Parathyroid adenoma (tissue), 2 donors: ENCODE data around the gene B2M.
"Not testable (repeated sequence)": the region's sequence is repeated elsewhere in the genome, so short reads cannot be mapped to it uniquely, and the experiment has no call there.

Experiments used
- H2AFZ ChIP-seq: fragments of 300-600 bp; sonication (generic); one replicate; pipeline ENCODE4 v1.7.0; 2017; ENCODE audit warnings: antibody characterized with exemption, mild to moderate bottlenecking
- H3K27ac ChIP-seq: fragments of 300-600 bp; sonication (generic); one replicate; pipeline ENCODE4 v1.7.0; 2017
- H3K27me3 ChIP-seq: fragments of 300-600 bp; sonication (generic); one replicate; pipeline ENCODE4 v1.7.0; 2017; ENCODE audit warnings: low read length; ENCODE audit not compliant: control insufficient read depth, insufficient read depth
- H3K36me3 ChIP-seq: fragments of 300-600 bp; sonication (generic); one replicate; pipeline ENCODE4 v1.7.0; 2017; ENCODE audit warnings: low read length; ENCODE audit not compliant: control insufficient read depth, insufficient read depth
- H3K4me1 ChIP-seq: fragments of 300-600 bp; sonication (generic); one replicate; pipeline ENCODE4 v1.7.0; 2017; ENCODE audit warnings: control low read depth
- H3K4me2 ChIP-seq: fragments of 300-600 bp; sonication (generic); one replicate; pipeline ENCODE4 v1.7.0; 2017; ENCODE audit warnings: low read length
- H3K4me3 ChIP-seq: fragments of 300-600 bp; sonication (generic); one replicate; pipeline ENCODE4 v1.7.0; 2017; ENCODE audit warnings: low read depth, low read length
- H3K79me2 ChIP-seq: fragments of 300-600 bp; sonication (generic); one replicate; pipeline ENCODE4 v1.7.0; 2017; ENCODE audit warnings: control low read depth
- H3K9ac ChIP-seq: fragments of 300-600 bp; sonication (generic); one replicate; pipeline ENCODE4 v1.7.0; 2017; ENCODE audit warnings: mild to moderate bottlenecking
- H3K9me3 ChIP-seq: fragments of 300-600 bp; sonication (generic); one replicate; pipeline ENCODE4 v1.7.0; 2017; ENCODE audit warnings: low read length; ENCODE audit not compliant: control insufficient read depth
- TF ChIP-seq, protein P1 (sequence below): fragments of 300-600 bp; sonication (generic); IDR thresholded peaks from one replicate; pipeline ENCODE4 v1.7.0; 2017; ENCODE audit warnings: antibody characterized with exemption, mild to moderate bottlenecking
- donor health status: primary hyperparathyroidism.

Gene B2M

DNA sequence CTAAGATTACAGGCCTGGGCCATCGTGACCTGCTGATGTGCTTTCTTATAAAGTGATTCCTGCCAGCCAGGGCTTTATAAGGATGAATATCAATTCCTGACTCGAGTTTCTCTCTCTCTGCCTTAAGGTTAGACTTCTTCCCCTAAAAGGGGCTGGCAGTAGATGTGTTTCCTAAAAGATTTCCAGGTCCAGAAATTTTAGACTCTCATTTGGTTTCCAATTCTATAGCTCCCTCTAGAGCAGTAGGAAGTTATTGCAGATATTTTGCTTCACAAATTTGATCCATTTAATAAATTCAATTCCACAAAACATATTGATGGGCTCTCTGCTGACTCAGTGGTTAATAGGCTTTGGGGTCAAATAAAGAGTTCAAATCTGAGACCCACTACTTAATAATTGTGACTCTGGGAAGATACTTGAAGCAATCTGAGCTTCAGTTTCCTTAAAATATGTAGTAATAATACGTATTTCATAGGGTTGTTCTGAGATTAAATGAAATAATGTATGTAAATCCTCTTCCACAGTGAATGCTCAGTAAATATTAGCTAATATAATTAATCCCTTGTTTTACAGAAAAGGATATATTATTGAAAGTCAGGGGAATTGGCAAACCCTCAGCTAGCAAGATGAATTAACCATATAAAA lies 27.1 kb downstream of the B2M start:
- Histone ChIP-seq H3K79me2 (no peaks in the 10 kb centered on the region), H3K27me3 (no peaks in the 10 kb centered on the region), H3K27ac (no peak overlapping the region), H2AFZ (no peak overlapping the region), H3K36me3 (no peaks in the 10 kb centered on the region), H3K9ac (no peak overlapping the region), H3K4me1 (peaks cover 9% of the 10 kb centered on the region), H3K4me3 (no peak overlapping the region), H3K4me2 (no peak overlapping the region), H3K9me3 (no peaks in the 10 kb centered on the region)
- TF ChIP-seq, protein P1, sequence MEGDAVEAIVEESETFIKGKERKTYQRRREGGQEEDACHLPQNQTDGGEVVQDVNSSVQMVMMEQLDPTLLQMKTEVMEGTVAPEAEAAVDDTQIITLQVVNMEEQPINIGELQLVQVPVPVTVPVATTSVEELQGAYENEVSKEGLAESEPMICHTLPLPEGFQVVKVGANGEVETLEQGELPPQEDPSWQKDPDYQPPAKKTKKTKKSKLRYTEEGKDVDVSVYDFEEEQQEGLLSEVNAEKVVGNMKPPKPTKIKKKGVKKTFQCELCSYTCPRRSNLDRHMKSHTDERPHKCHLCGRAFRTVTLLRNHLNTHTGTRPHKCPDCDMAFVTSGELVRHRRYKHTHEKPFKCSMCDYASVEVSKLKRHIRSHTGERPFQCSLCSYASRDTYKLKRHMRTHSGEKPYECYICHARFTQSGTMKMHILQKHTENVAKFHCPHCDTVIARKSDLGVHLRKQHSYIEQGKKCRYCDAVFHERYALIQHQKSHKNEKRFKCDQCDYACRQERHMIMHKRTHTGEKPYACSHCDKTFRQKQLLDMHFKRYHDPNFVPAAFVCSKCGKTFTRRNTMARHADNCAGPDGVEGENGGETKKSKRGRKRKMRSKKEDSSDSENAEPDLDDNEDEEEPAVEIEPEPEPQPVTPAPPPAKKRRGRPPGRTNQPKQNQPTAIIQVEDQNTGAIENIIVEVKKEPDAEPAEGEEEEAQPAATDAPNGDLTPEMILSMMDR, result peak; percentile 54

DNA sequence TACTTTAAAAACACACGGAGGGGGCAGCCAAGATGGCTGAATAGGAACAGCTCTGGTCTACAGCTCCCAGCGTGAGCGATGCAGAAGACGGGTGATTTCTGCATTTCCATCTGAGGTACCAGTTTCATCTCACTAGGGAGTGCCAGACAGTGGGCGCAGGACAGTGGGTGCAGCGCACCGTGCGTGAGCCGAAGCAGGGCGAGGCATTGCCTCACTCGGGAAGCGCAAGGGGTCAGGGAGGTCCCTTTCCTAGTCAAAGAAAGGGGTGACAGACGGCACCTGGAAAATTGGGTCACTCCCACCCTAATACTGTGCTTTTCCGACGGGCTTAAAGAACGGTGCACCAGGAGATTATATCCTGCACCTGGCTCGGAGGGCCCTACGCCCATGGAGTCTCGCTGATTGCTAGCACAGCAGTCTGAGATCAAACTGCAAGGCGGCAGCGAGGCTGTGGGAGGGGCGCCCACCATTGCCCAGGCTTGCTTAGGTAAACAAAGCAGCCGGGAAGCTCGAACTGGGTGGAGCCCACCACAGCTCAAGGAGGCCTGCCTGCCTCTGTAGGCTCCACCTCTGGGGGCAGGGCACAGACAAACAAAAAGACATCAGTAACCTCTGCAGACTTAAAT lies 28.0 kb downstream of the B2M start:
- not testable (repeated sequence) for H3K9ac ChIP-seq, H3K79me2 ChIP-seq, H3K4me2 ChIP-seq, H3K9me3 ChIP-seq, H3K27me3 ChIP-seq, H3K4me3 ChIP-seq, H3K4me1 ChIP-seq, H2AFZ ChIP-seq, H3K36me3 ChIP-seq, H3K27ac ChIP-seq

DNA sequence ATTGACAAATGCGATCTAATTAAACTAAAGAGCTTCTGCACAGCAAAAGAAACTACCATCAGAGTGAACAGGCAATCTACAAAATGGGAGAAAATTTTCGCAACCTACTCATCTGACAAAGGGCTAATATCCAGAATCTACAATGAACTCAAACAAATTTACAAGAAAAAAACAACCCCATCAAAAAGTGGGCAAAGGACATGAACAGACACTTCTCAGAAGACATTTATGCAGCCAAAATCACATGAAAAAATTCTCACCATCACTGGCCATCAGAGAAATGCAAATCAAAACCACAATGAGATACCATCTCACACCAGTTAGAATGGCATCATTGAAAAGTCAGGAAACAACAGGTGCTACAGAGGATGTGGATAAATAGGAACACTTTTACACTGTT lies 32.1 kb downstream of the B2M start:
- not testable (repeated sequence) for H2AFZ ChIP-seq, H3K4me1 ChIP-seq, H3K9ac ChIP-seq, H3K4me3 ChIP-seq, H3K36me3 ChIP-seq, H3K27me3 ChIP-seq, H3K4me2 ChIP-seq, H3K79me2 ChIP-seq, H3K27ac ChIP-seq, H3K9me3 ChIP-seq

DNA sequence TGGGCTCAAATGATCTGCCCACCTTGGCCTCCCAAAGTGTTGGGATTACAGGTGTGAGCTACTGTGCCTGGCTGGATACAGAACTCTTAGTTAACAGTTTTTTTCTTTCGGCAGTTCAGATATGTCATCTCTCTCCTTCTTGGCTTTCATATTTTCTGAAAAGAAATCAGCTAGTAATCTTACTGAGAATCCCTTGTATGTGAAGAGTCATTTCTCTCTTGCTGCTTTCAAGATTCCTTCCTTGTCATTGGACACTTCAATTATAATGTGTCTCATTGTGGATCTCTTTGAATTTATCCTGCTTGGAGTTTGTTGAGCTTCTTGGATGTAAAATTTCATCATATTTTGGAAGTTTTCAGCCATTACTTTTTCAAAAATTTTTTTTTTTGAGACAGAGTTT lies 42.0 kb downstream of the B2M start:
- Histone ChIP-seq H3K79me2 (no peaks in the 10 kb centered on the region), H3K4me1 (no peaks in the 10 kb centered on the region)

DNA sequence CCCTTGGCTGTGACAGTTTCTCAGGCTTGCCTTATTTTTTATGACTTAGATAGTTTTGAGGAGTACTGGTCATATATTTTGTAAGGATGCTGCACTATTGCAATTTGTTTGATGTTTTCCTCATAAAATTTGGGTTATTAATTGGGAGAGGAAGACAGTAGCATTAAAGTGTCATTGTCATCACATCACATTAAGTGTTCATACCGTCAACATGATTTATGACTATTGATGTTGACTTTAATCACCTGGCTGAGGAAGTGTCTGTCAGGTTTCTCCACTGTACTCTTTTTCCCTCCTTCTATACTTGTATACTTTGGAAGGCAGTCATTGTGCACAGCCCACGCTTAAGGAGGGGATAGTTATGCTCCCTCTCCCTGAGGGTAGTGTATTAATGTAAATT lies 51.9 kb downstream of the B2M start:
- no peaks in the 10 kb centered on the region for H3K79me2 ChIP-seq
- no peak overlapping the region for H3K4me2 ChIP-seq
- no peak overlapping the region for H3K4me3 ChIP-seq
- H3K36me3 ChIP-seq, result no peaks in the 10 kb centered on the region
- TF ChIP-seq, protein P1, result no peak
- no peaks in the 10 kb centered on the region for H3K27me3 ChIP-seq
- H3K9ac ChIP-seq, result no peak overlapping the region
- no peaks in the 10 kb centered on the region for H3K4me1 ChIP-seq
- H3K9me3 ChIP-seq, result no peaks in the 10 kb centered on the region
- no peak overlapping the region for H3K27ac ChIP-seq
- H2AFZ ChIP-seq, result no peak overlapping the region

More for the DNA sequence above, 42.0 kb downstream of the B2M start:
- H2AFZ ChIP-seq, result no peak overlapping the region
- no peaks in the 10 kb centered on the region for H3K36me3 ChIP-seq
- H3K4me3 ChIP-seq, result no peak overlapping the region
- TF ChIP-seq, protein P1, result no peak
- no peaks in the 10 kb centered on the region for H3K9me3 ChIP-seq
- no peak overlapping the region for H3K9ac ChIP-seq
- H3K27me3 ChIP-seq, result no peaks in the 10 kb centered on the region
- H3K27ac ChIP-seq, result no peak overlapping the region
- no peak overlapping the region for H3K4me2 ChIP-seq
